Erythroblast (primary cell): Measurements from ENCODE around the gene UBASH3A.
"Not testable (repeated sequence)": the region's sequence is repeated elsewhere in the genome, so short reads cannot be mapped to it uniquely, and the experiment has no call there.

ENCODE experiments used
- GATA1 ChIP-seq: IDR thresholded peaks from 2 replicates; pipeline ENCODE4 v1.6.1; 2011; ENCODE audit warnings: low read depth, mild to moderate bottlenecking, control low read depth, low read length, moderate library complexity
- POLR2A ChIP-seq: IDR thresholded peaks from 2 replicates; pipeline ENCODE4 v1.6.1; 2011; ENCODE audit warnings: mild to moderate bottlenecking, low read length

DNA sequence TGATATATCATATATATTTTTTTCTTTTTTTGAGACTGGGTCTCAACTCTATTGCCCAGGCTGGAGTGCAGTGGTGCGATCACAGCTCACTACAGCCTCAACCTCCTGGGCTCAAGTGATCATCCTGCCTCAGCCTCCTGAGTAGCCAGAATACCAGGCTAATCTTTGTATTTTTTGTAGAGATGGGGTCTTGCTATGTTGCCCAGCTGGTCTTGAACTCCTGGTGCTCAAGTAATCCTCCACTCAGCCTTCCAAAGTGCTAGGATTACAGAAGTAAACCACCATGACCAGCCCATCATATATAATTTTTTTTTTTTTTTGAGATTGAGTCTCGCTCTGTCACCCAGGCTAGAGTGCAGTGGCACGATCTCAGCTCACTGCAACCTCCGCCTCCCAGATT, 66.0 kb downstream of the UBASH3A start:
- not testable (repeated sequence) for TF ChIP-seq POLR2A, GATA1
